ENCODE data around the gene TCF7.
"Not testable (repeated sequence)": the region's sequence is repeated elsewhere in the genome, so short reads cannot be mapped to it uniquely, and the experiment has no call there.

The TCF7 gene

GRCh38 chr5:134145779-134146581 lies 31.5 kb downstream of the TCF7 start:
- peak; percentile 88 for DNase-seq

DNA sequence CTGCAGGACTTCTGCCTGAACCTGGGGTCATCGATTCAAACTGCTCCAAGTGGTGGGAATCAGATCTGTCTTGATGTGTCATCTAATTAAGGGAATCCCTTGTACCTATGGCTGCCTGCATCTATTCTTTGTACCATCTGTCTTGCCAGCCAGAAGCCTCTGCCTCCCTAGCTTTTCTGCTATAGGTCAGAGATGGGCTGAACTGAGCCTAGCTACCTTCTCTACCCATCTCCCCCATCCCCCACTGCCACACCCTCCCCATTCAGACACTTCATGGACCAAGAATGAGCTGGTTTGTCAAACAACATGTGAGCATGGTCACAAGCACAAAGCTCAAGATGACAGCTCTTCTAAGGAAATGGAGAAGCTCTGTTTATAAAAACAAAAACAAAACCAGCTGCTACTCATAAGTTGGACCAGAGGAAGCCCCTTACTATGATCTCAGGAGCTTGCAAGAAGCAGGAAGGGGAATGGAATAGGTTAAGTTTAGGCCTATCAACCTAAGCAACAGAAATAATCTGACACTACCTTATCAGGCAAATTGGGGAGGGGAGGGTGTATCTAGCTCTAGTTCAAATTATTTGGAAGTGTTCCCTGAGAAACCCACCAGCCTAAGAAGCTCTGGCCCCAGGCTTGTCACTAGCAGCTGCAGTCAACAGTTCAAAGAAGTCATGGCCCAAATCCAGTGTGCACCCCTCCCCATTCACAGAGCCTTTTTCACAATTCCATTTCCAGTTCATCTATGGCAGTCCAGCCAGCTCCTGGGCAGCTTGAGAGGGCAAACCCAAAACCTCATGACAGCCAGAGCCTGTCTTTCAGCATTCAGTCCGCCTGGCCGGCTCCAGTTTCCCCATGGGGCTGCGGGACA lies 32.4 kb downstream of the TCF7 start:
- no peak for DNase-seq

DNA sequence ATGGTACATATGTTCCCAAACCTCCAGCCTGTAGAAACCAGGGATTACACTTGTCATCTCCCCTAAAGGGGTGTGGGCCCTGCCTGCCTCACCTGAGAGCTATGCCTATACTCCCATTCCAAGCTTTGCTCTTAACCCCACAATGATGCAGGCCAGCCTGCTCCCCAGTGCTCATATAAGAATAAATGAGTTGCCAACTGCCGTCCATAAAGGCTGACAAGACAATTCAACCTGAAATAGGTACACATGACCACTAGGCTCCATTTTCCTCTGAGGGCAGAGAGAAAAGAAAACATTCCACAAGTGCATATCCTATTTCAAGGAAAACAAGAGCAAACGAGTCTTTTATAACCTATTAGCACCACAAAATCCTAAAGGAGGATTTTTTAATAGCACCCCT lies 33.8 kb downstream of the TCF7 start:
- DNase-seq, result no peak

- DNase-seq, result no peak
These were observed 34.6 kb downstream of the TCF7 start for GRCh38 chr5:134148986-134149539.

DNA sequence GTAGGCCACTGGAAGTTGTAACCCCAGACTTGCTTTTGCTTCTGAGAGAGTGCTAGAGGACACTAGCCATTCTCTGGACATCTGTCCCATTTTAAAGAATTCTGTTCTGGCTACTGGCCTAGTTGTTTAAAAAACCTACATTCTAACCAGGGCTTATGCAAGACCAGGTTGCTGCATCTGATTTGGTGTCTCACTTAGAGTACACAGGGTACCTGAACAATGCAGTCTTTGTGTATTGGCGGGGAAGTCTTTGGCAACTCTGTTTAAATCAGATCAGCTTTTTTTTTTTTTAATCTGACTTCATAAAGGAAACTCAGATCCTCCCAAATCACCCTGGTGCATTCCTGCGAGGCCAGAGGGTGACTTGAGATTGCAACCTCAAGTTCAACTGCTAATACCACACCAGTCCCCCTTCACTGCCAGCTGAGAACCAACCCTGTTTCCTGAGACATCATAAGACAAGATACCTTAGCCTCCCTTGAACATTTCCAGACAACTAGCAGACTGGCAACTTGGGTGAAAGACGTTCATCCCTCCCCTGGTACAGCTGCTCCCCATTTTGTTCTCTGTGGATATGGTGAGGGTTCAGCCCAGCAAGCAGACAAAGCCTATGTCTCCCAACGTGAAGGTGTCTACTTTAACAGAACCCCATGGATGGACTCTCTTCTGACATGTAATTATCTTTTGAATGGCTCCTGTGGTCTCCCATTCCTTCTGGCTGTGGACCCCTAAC lies 35.3 kb downstream of the TCF7 start:
- no peak for DNase-seq

DNA sequence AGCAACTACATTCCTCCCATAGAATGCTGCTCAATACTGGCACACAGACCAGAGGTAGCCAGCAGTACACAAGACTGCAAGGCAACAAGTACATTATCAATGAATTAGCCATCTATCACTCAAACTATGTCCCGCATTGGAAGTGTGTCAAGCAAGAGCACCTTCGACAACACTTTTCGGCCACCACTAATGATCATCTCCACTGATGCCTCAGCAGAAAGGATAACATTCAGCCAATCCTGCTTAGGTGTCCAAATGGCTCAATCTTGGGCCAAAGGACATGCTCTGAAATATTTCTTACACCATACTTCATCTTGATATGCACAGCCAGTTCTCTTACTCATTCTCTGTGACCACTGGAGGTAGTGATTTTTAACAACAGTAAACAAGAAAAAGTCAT lies 37.2 kb downstream of the TCF7 start:
- no peak for DNase-seq

GRCh38 chr5:134152173-134152832 lies 37.8 kb downstream of the TCF7 start:
- DNase-seq, result not testable (repeated sequence)

GRCh38 chr5:134153241-134153640 lies 38.8 kb downstream of the TCF7 start:
- no peak for DNase-seq

GRCh38 chr5:134153657-134154056 lies 39.2 kb downstream of the TCF7 start:
- no peak for DNase-seq

- DNase-seq, result no peak
These were observed 47.3 kb downstream of the TCF7 start for GRCh38 chr5:134161513-134162395.

DNA sequence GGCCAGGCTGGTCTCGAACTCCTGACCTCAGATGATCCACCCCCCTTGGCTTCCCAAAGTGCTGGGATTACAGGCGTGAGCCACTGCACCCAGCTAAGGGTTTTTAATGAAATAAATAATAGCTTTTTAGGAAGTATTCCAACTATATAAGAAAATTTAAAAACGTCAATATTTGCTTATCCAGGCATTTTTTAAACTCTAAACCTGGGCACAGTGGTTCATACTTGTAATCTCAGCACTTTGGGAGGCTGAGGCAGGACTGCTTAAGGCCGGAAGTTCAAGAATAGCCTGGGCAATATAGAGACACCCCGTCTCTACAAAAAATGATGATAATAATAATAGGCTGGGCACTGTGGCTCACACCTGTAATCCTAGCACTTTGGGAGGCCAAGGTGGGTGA lies 48.1 kb downstream of the TCF7 start:
- no peak for DNase-seq

GRCh38 chr5:134171972-134172371 lies 57.5 kb downstream of the TCF7 start:
- DNase-seq, result no peak

GRCh38 chr5:134174841-134175839 lies 60.7 kb downstream of the TCF7 start:
- DNase-seq, result no peak

DNA sequence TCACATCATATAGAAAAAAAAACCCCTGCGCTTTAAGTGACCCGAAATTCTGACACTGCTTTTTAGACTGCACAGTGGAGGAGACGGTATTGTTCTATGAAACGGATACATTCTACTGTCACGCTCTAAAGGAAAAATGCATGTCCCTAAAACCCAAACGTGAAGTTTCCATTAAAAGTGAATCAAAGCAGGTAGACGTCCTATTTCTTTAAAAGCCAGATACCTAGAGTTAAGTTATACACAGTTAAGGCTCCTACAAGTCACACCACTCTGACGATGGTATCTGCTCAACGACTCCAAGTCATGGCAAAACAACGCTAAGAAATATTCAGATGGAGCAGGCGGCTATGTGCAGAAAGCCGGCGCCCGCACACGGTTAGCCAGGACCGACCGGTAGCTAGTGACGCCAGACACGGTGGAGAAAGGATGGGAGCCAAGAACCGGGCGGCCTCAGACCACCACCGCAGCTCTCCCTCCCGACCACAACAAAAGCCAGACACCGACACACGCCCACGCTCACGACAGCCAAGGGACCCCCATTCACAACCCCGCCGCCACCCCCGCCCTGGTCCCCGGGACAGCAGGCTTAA lies 61.5 kb downstream of the TCF7 start:
- DNase-seq, result no peak

DNA sequence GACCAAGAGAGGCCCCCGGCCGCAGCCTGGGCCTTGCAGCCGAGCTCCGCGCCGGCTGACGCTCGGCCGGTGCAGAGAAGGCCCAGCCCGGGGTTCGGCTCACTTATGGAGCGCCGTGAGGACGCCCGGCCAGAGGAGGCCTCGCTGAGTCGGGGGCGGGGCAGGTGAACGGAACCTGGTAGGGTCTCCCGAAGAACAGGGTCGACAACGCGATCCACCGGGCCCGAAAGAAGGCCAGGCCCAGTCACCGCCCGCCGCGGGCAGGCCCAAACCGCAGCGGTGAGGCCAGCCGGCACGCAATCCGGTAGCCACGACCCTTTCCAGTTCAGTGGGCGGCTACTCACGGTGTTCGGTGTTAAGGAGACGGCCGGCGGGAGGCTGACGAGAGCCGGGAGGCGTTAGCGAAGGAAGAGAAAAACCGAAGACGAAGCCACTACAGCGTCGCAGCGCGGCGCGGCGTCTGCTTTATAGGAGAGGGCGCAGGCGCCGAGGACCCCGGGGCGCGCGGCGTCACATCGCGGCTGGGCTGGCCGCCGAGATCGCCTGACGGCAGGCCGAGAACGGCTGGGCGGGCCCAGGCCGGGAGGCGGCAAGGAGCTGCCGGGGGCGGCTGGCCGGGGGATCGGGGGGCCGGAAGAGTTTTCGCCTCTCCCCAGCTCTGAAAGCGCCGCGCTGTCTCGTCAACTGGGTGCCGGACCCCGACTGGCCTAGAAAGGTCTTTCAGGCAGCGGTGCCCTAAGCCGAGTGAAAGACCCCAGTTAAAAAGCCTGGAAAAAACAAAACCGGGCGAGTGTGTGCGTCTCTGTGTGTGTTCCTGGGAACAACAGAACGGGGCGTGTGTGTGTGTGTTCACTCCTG lies 62.3 kb downstream of the TCF7 start, which contains the start of gene SKP1:
Gene SKP1, minus strand, starts transcription at position 440 of the 858 bp plus-strand sequence. CDS start 2,928 bp downstream, outside the sequence.
- DNase-seq, result peak; percentile 88

DNA sequence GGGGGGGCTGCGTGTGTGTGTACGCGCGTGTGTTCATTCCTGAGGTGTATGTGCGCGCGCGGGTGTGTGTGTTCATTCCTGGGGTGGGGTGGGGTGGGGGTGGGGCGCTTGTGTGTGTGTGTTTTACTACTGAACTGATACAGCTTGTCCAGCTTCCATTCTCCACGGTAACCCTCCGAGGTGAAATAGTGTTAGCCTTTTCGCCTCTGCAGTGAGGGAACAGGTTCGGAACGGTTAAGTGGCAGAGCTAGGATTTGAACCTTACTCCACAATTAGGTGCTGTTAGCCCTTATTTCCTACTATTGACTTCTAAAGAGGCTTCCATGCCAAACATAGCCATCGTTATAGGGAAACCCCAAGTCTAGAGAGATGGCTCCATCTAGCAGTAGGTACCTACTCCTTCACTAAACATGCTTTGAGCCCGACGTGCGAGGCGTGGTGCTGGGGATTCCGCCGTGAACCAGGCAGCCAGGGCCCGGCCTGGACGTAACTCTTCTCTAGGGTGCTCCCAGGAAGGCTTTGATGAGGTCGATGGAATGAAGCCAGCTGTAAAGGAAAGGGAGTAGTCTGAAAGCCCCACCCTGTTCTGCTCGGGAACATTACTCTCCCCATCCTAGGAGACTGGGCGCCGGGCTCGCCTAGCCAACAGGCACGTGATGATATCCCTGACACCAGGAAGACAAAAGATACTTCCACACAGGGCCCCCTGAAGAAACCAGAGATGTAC lies 63.1 kb downstream of the TCF7 start:
- no peak for DNase-seq

- DNase-seq, result no peak
These were observed 63.6 kb downstream of the TCF7 start for GRCh38 chr5:134178096-134178419.

DNA sequence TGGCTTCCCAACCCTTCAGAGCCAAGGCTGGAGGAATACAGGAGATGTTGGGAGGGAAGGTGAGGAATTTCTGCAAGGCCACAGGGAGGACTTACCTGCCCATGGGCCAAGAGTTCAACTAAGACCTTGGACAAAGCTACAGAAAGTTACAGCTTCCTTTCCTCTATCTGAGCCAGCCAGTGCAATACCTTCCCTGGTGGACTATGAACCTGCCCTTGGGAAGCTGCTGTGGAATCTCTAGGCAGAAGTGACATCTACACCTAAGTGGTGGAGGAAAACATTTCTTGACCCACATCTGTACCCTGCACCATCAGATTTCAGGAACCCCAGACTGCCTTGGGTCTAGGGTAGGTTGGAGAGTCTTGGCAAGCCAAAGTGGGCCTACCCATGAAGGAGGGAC lies 69.0 kb downstream of the TCF7 start:
- DNase-seq, result no peak
